AG04450 (cell line): ENCODE results near the gene POFUT2. TPM values are rescaled to one million over a fixed set of nuclear protein-coding genes. Genes with fewer than 3 reads are reported as not detected.

ENCODE experiments used
- CTCF ChIA-PET: fragments of 300-600, 350-600 bp; formaldehyde crosslinking; extraction: SDS; loops from one replicate; lab custom pipeline; 2022; ENCODE audit warnings: antibody characterized with exemption, inconsistent platforms; lab: Charles Lee
- POLR2A ChIA-PET: fragments of 350-600 bp; formaldehyde crosslinking; extraction: SDS; loops from one replicate; lab custom pipeline; 2021; ENCODE audit warnings: antibody characterized with exemption, inconsistent platforms; lab: Yijun Ruan, JAX
- DNase-seq: peaks from one replicate; pipeline ENCODE4 v3.0.0-alpha.2; 2011; ENCODE audit warnings: low read depth, low spot score
- H3K27ac ChIP-seq: one replicate; pipeline ENCODE4 v1.5.1; 2012; ENCODE audit warnings: low read depth, low read length, control low read depth
- H3K27me3 ChIP-seq: one replicate; pipeline ENCODE4 v1.6.0; 2012; ENCODE audit warnings: low read length; ENCODE audit not compliant: control insufficient read depth, insufficient read depth
- H3K4me3 ChIP-seq: 2 replicates; pipeline ENCODE4 v1.5.1; 2011; ENCODE audit warnings: mild to moderate bottlenecking, low read depth, low read length, control low read depth
- H3K9me3 ChIP-seq: 2 replicates; pipeline ENCODE4 v1.5.1; 2012; ENCODE audit warnings: low read length; ENCODE audit not compliant: control insufficient read depth, insufficient read depth
- polyA plus RNA-seq: library from polyadenylated mRNA; depleted of rRNA; stranded (reverse); fragments of >200 nt; gene quantifications from 2 replicates; pipeline ENCODE4 v1.2.3, GENCODE V29; 2011
- TF ChIP-seq, protein P1 (sequence below): IDR thresholded peaks from 2 replicates; pipeline ENCODE4 v1.5.1; 2011; ENCODE audit warnings: low read depth, low read length, control low read depth, inconsistent platforms

Gene POFUT2
- polyA plus RNA-seq, 1 experiment = 35.5 TPM

GRCh38 chr21:45246386-45247320 lies 41.0 kb downstream of the POFUT2 start:
- ChIA-PET CTCF (no interaction called here), POLR2A (no interaction called here)
- Histone ChIP-seq H3K27me3 (peaks cover 14% of the 10 kb centered on the region), H3K4me3 (no peak overlapping the region), H3K9me3 (peaks cover 25% of the 10 kb centered on the region), H3K27ac (no peak overlapping the region)
- no peak for DNase-seq
- TF ChIP-seq, protein P1, sequence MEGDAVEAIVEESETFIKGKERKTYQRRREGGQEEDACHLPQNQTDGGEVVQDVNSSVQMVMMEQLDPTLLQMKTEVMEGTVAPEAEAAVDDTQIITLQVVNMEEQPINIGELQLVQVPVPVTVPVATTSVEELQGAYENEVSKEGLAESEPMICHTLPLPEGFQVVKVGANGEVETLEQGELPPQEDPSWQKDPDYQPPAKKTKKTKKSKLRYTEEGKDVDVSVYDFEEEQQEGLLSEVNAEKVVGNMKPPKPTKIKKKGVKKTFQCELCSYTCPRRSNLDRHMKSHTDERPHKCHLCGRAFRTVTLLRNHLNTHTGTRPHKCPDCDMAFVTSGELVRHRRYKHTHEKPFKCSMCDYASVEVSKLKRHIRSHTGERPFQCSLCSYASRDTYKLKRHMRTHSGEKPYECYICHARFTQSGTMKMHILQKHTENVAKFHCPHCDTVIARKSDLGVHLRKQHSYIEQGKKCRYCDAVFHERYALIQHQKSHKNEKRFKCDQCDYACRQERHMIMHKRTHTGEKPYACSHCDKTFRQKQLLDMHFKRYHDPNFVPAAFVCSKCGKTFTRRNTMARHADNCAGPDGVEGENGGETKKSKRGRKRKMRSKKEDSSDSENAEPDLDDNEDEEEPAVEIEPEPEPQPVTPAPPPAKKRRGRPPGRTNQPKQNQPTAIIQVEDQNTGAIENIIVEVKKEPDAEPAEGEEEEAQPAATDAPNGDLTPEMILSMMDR = no peak

DNA sequence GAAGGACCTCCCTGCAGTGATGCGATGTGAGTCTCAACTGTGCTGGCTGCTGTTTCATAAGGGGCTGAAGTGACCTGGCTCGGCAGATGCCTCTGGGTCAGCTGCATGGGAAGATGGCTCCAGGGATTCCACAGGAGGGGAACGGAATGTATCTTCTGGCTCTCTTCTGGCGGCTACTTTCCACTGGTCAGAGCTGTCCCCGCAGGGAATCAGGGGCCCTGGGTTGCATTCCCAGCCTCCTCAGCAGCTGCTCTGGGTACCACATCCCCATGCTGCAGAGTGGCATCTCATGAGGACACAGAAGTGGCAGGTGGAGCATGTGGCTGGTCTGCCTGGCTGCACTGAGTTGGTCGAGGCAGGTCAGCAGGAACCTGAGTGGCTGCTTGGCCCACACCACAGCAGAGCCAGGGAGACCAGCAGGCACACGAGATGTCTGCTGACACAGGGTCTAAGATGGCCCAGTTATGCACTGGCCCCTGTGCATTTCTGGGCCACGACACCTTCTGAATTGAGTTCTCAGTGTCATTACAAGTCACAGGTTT lies 42.8 kb downstream of the POFUT2 start:
- TF ChIP-seq, protein P1 = no peak
- no peak for DNase-seq
- Histone ChIP-seq H3K9me3 (peaks cover 22% of the 10 kb centered on the region), H3K27me3 (peaks cover 13% of the 10 kb centered on the region), H3K27ac (no peak overlapping the region), H3K4me3 (no peak overlapping the region)
- ChIA-PET CTCF (no interaction called here), POLR2A (no interaction called here)

- Histone ChIP-seq H3K9me3 (peaks cover 22% of the 10 kb centered on the region), H3K4me3 (no peak overlapping the region), H3K27me3 (peaks cover 16% of the 10 kb centered on the region), H3K27ac (no peak overlapping the region)
- TF ChIP-seq, protein P1 = no peak
- ChIA-PET CTCF (interaction anchor here (0.7 kb wide), 1 partner anchor 491 kb away, joined by 5 read pairs; no protein-coding TSS in a partner anchor), POLR2A (no interaction called here)
- no peak for DNase-seq
Measured at GRCh38 chr21:45243603-45244002, 44.1 kb downstream of the POFUT2 start.

DNA sequence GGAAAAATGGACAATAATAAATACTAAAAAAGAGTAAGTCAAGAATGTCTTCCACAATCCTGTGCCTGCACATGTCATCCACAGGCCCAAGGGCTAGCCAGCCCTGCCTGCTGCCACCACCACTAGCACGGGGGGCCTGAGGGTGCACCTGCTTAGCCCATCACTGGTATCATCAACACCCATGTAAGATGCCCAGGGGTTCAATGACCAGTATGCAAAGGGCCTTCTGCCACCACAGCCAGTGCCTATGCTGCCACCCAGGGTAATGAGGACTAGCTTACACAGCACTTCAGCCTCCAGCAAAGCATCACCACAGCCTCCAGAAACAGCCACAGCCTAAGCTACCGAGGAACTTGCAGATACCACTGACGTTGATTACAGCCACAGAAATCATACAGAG lies 46.3 kb downstream of the POFUT2 start:
- no peak overlapping the region for H3K27ac ChIP-seq
- DNase-seq = no peak
- CTCF ChIA-PET = no interaction called here
- TF ChIP-seq, protein P1 = no peak
- POLR2A ChIA-PET = no interaction called here
- peaks cover 22% of the 10 kb centered on the region for H3K27me3 ChIP-seq
- peaks cover 25% of the 10 kb centered on the region for H3K9me3 ChIP-seq
- H3K4me3 ChIP-seq = no peak overlapping the region

DNA sequence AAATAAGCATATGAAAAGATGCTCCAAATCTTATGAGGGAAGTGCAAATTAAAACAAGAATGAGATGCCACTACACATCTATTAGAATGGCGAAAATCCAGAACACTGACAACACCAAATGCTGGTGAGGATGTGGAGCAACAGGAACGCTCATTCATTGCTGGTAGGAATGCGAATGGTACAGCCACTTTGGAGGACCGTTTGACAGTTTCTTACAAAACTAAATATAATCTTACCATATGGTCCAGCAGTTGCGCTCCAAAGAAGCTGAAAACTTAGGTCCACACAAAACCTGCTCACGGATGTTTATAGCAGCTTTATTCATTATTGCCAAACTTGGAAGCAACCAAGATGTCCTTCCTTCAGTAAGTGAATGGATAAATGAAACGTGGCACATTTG lies 50.3 kb downstream of the POFUT2 start:
- POLR2A ChIA-PET = no interaction called here
- no peak overlapping the region for H3K27ac ChIP-seq

More for the DNA sequence above, 50.3 kb downstream of the POFUT2 start:
- CTCF ChIA-PET = no interaction called here
- no peak overlapping the region for H3K4me3 ChIP-seq
- no peak for DNase-seq
- TF ChIP-seq, protein P1 = no peak
- peaks cover 37% of the 10 kb centered on the region for H3K27me3 ChIP-seq
- H3K9me3 ChIP-seq = peaks cover 12% of the 10 kb centered on the region
